Measurements from ENCODE around the gene TOB1.
"Not testable (repeated sequence)": the region's sequence is repeated elsewhere in the genome, so short reads cannot be mapped to it uniquely, and the experiment has no call there.

Gene TOB1

DNA sequence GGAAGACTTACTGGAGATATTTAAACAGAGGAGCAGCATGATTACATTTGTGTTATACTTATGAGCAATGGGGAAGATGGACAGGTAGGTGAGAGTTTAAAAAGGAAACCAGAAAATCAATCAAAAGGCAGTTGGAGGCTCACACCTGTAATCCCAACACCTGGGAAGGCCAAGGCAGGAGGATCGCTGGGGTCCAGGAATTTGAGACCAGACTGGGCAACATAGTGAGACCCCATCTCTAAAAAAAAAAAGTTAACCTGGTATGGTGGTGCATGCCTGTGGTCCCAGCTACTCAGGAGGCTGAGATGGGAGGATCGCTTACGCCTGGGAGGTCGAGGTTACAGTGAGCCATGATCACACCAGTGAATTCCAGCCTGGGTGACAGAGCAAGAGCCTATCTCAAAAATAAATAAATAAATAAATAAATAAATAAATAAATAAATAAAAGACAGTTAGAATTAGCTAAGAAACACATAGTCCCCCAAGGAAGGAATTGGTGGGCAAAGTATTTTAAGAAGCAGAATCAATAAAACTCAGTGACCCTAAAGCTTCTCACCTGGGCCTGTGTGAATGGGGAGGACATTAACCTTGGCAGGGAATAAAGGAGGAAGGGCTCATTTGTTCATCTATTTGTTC is 32.3 kb upstream of the TOB1 start:
- DNase-seq (ENCODE audit: low read depth in 2 of 2), result no peak

DNA sequence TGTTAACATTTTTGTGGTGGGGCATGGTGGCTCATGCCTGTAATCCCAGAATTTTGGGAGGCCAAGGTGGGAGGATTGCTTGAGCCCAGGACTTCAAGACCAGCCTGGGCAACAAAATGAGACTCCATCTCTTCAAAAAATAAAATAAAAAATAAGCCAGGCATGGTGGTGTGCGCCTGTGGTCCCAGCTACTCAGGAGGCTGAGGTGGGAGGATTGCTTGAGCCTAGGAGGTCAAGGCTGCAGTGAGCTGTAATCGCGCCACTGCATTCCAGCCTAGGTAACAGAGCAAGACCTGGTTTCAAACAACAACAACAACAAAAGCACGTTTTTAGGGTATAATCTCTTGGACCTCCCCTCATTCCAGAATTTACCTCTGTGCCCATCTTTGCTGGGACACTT is 28.4 kb upstream of the TOB1 start:
- DNase-seq (ENCODE audit: low read depth in 2 of 2), result not testable (repeated sequence)

DNA sequence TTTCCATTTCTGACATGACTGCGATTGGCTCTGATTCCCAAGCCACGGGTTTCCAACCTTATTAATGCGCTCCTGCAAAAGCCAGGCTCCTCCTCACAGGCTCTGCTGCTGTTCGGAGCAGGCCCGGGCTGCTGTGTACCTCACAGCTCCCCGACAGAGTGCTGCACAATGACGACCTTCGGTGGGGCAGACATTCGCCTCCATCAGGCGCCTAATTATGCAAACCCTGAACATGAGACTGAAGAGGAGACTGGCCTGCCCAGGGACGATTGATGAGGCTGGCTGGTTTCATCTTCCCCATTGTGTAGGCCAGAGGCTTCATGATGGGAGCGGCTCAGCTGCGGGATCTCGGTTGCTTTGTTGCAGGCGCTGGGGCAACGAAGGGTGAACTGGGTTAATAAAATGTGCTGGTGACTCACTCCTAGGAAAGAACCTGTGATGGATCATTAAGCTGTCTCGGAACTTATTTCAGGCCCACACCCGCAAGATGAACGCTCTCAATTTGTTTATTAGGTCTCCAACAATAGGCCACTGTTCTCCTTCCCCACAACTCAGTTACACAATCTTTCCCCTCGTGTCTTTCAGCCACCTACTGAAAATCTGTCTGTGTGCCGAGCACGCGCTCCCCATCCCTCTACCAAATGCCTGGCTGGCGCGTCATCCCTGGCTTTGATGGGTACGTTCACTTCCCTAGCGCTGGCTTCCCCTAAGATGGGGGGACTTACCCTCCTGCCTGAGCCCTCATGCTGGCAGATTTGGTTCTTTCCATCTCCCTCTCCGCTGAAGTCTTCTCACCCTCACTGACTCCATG is 27.2 kb upstream of the TOB1 start:
- DNase-seq (ENCODE audit: low read depth in 2 of 2), result no peak

DNA sequence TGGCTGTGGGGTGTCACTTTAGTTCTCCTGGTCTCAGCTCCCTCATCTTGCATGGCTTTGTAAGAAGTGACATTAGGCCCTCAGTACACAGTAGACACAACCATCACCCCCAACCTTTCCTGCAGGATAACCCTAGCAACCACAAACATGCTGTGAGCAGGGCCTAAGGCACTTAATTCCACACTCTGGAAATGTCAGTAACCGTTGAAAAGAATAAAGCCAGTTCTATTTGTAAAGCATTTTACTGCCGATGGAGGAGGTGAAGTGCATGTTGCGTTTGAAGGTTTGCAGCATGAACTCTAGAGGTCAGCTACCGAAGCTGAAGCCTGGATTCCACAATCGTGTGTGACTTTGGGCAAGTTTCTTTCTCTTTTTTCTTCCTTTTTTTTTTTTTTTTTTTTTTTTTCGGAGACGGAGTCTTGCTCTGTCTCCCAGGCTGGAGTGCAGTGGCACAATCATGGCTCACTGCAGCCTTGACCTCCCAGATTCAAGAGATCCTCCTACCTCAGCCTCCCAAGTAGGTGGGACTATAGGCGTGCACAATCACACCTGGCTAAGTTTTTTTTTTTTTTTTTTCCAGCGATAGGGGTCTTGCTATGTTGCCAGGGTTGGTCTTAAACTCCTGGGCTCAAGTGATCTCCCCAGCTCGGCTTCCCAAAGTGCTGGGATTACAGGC is 26.1 kb upstream of the TOB1 start:
- DNase-seq (ENCODE audit: low read depth in 2 of 2), result no peak

DNA sequence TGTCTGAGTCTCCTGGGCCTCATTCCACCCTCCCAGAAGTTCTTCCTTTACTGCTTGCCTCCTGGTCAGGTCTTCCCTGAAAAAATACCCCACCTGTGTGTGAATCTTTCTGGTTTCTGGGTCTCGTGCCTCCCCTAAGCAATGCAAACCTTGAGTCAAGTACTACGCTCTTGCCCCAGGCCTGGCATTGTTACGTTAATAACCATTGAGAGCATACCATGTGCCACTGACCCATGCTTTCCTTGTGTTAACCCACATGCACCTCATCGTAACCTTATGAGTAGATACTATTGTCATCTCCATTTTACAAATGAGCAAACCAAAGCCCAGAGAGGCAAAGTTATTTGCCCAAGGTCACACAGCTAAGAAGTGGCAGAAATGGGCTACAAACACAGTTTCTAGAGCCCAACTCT is 25.4 kb upstream of the TOB1 start:
- no peak for DNase-seq (ENCODE audit: low read depth in 2 of 2)

DNA sequence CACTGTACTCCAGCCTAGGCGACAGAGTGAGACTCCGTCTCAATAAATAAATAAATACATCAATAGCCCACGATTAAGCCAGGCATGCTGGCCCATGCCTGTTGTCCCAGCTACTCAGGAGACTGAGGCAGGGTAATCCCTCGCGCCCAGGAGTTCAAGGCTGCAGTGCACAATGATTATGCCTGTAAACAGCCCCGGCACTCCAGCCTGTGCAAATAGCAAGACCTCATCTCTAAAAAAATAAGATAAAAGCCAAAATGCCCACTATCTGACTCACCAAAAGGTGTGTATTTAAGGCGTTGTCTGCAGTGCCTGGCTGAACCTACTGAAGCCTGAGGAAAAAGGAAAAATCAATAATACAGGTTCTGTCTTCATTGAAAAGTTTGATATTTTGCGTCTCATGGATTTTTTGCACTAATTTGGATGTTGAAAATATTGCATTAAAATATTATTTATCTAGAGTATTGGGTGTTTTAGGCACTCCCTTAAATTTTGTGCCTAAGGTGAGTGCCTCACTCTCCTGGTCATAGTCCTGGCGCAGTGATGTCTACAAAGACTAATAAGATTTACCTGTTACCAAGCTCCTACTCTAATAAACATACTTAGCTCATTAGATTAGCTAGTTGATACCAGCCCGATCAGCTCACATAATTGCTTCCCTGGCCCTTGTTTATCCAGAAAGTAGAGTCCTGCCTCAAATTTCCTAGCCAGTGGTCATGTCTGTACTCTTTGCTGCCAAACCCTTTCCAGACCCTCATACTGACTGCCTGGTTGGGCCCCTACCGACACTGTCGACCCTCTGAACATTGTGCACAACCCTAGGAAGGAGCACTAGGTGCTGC is 24.7 kb upstream of the TOB1 start:
- no peak for DNase-seq (ENCODE audit: low read depth in 2 of 2)

DNA sequence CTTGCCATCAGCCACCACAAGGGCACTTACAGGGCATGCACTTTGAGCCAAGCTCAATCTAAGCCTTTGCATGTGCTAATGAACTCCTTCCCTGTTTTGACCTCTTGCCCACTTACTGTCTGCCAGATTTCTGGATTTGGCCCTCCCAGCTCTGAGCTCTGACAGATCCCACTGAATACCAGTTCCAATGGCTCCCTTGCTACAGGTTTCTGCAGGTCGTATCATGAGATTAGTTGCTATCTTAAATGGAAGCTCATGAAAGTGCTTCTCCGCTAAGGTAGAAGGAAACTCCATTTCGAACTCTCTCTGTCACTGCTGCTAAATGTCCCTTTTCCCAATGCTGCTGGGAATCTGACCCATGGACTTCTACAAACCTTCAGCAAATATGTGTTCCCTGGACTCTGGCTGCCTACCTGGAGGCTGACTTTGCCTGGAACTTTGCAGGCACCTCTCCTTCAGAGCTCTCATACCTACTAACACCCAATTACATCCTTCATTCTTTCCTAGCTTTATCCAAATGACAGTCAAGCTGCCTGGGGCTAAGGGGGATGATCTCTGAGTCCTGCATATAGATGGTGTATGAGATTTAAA is 23.5 kb upstream of the TOB1 start:
- DNase-seq (ENCODE audit: low read depth in 2 of 2), result no peak

DNA sequence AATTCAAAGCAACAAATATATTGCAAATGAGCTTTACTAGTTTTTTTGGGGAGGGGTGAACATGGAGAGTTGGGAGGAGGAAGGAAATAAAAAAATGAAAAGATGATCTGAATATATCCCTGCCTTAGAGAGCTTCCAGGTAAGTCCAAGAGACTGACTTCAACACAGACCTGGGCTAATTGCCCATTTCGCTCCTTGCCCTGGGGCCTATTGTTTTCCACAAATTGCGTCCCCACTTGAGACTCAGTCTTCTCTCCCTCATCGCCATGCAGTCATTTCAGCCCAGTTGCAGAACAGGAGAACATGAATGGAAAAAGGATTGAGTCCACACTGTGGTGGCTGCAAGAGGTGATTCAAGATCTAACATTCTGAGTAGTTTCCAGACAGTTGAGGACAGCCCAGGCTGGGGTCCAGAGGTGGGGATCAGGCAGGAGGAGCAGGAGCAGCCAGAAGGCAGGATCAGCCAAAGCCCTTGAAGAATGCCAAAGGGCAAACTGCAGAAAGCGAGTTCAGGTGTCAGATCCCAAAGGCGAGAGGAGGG is 21.6 kb upstream of the TOB1 start:
- DNase-seq (ENCODE audit: low read depth in 2 of 2), result no peak

DNA sequence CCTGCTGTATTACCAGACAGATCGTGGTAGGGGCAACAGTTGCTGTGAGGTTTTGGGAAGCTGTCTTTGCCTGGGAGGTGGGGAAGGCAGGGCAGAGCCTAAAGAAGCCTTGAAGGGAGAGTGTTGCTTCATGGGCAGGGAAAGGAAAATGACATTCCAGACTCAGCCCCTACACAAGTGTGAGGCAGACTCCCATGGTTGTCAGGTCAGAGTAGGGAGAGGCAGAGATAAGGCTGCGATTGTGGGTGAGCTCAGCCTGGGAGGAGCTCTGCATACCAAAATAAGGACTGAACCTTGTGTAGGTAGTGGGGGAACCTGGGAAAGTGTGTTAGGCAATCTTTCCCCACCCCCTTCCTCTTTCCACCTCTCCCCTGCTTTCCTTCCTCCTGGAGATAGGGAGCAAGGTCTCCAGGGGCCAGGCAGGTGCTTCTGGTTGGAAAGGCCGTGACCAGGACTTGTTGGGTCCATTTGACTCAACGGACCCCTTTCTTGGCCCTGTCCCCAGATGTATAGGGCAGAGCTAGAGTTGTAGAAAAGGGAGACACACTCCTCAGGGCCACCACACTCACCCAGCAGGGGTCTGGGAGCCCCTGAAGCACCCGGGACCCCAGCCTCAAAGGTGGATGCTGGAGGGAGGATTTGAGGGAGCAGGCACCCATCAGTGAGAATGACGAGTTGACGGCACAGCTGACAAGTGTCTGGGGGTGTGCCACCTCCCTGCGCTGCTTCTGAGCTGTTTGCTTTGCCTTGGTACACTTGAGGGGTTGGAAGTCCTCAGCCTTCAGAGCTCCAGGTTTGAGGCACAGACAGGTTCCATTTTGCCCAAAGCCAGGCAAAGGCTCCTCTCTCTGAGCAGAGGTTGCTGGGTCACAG is 18.5 kb upstream of the TOB1 start:
- DNase-seq (ENCODE audit: low read depth in 2 of 2), result no peak

DNA sequence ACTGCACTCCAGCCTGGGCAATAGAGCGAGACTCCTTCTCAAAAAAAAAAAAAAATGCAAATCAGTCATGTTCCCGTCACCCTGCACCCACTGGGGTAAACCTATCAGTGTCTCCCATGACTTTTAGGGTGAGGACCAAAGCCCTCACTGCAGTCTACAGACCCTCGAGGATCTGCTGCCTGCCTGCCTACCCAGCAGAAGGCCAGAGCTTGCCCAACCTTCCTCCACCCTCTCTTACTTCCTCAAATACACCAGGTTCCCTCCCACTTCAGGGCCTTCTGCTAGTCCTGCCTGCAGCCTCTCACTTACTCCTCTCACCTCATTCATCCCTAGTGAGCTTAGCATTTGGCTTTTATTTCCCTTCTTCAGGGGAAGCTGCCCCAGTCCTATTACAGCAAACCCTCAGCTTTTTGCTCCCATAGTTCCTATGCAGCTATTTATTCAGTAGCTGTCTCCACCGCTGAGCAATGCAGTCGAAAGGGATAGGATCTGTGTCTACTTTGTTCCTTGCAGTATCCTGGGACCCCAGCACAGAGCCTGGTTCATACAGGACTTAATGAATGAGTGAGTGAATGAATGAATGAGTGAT is 17.8 kb upstream of the TOB1 start:
- no peak for DNase-seq (ENCODE audit: low read depth in 2 of 2)

DNA sequence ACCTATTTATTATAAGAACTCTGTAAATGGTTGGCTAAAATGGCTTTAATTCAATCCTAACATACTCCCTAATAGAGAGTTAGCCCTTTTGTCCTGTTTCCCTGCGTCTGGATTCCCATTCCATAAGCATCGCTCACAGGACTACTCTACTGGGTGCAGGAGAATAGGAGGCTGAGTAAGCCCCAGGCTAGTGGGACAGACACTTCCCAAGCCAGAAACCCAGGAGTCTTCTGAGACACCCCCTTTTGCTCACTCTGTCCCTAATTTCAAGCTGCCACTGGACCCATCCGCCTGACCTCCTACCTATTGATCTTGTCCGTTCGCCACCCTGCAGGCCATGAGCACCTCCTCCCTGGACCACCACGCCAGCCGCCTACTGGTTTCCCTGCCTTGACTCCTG is 16.7 kb upstream of the TOB1 start:
- no peak for DNase-seq (ENCODE audit: low read depth in 2 of 2)

DNA sequence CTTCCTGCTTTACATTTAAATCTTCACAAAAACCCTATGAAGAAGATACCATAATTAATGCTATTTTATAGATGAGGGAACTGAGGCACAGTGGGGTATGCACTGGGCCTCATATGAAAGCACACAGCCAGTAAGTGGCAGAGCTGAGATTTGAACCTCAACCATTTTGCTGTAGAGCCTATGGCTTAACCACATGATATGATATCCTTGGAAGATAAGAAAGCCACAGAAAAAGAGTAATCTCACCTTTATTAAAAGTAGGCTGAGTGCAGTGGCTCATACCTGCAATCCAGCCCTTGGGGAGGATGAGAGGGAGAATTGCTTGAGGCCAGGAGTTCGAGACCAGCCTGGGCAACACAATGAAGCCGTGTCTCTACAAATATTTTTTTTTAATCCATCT is 15.0 kb upstream of the TOB1 start:
- DNase-seq (ENCODE audit: low read depth in 2 of 2), result no peak

DNA sequence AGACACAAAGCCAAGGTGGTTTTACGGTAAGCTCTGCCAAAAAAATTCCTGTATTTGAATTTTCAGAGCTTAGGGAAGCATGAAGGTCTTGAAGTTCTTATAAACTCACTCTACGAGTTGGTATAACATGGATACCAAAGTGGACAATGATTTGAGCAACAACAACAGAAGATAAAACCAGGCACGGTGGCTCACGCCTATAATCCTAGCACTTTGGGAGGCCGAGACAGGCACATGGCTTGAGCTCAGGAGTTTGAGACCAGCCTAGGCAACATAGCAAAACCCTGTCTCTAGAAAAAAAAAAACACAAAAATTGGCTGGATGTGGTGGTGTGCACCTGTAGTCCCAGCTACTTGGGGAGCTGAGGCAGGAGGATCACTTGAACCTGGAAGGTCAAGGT is 12.9 kb upstream of the TOB1 start:
- no peak for DNase-seq (ENCODE audit: low read depth in 2 of 2)

DNA sequence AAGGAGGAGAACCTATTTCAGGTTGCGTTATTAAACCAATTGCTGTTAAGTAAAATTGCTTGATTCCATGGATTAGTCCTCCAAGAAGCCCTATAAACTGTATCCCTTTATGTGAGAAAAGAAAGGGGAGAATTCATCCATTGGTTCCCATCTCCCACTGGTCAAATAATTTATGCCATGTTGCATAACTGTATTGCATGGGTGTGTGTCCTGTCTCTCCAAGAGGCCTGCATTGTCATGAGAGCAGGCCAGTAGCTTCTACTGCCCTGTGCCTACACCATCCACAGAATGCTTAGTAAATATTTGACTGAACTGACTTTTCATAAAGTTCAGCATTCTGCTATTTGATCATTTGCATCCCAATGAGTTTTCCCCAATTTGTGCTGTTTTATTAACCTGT is 11.7 kb upstream of the TOB1 start:
- no peak for DNase-seq (ENCODE audit: low read depth in 2 of 2)

DNA sequence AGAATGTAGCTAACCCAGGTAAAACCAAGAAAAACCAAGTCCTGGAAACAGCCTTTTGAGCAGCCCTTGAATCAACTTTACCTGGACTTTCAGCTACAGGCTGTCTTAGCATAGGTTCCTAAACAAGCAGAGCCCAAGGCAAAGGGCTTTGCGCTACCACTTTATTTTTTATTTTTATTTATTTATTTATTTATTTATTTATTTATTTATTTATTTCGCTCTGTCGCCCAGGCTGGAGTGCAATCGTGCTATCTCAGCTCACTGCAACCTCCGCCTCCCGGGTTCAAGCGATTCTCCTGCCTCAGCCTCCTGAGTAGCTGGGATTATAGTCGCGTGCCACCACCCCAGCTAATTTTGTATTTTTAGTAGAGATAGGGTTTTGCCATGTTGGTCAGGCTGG is 10.9 kb upstream of the TOB1 start:
- DNase-seq (ENCODE audit: low read depth in 2 of 2), result not testable (repeated sequence)

DNA sequence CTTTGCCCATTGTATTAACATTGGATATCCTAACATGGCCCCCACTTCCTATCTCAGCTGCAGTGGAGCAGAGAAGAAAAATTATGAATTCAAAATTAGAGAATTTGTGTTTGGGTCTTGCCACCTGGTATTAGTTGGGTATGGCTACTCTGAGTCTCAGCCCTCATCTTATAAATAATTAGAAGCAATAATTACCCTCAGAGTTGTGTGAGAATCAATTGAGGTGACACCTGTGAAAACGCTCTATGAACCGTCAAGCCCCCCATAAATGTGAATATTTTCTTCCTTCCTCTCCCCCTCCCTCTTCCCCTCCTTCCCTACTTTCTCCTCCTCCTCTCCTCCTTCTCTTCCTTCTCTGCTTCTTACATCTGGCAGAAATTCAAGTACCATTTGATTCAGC is 8.9 kb upstream of the TOB1 start:
- DNase-seq (ENCODE audit: low read depth in 2 of 2), result no peak

DNA sequence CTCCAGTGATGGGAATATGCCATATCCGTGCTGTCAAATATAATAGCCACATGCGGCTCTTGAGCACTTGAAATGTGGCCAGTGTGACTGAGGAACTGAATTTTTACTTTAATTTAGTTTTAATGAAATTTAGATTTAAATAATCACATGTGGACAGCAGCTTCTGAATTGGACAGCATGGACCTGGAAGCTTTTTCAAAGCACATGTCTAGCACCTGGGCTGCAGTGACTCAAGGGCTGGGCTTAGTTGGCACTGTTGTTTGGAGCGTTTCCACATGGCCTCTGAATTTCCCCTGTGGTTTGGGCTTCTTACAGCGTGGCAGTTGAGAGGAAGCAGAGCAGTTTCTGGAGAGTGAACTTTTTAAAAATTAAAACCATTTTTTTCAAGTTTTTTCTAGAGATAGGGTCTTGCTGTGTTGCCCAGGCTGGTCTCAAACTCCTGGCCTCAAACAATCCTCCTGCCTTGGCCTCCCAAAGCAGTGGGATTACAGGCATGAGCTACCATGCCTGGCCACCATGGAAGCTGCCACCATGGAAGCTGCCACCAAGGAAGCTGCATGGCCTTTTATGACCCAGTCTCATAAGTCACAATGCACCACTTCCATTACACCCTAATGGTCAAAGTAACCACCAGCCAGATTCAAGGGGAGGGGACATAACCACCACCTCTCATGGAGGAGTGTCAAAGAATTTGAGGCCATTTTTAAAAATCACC is 6.7 kb upstream of the TOB1 start:
- DNase-seq (ENCODE audit: low read depth in 2 of 2), result no peak

DNA sequence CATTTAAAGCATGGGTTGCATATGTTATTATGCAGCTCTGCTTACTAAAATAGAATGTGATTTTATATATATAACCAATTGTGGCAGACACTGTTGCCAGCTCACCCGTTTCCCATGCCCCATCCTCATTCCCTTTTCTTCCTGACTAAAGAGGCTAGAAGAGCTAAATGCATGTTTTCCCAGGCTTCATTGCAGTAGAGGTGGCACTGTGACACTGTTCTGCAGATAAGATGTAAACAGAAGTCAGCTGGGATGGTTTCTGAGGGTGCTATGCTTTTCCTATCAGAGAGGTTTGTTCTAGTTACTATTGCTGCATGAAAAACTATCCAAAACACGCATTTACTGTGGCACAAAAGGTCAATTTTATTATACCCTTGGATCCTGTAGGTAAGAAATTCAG is 5.7 kb upstream of the TOB1 start:
- no peak for DNase-seq (ENCODE audit: low read depth in 2 of 2)

DNA sequence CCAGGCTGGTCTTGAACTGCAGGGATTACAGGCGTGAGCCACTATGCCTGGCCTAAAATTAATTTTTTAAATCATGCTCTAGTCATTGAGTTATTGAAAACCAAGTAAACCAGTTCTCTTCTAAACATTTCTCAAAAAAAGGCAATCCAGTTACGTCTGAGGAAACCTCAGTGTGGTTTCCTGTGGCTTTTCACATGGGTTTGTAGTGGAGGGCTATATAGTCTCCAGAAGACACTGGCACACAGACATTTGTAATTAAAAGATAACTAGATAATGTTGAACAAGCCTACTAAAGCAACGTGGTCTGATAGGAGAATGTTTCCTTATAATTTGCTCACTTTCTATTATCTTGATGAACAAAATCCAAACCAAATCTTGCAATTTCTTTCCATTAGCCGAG is 5.2 kb upstream of the TOB1 start:
- DNase-seq (ENCODE audit: low read depth in 2 of 2), result no peak

Measured in activated CD4-positive, alpha-beta T cell treated with anti-CD3 and anti-CD28 coated beads for 24 hours (primary cell).